IMR-90 (cell line): Measurements from ENCODE around the gene LDB2. TPM values are rescaled to one million over a fixed set of nuclear protein-coding genes. Genes with fewer than 3 reads are reported as not detected.

Source experiments
- ATAC-seq: fragments of 200-7000 bp; cut with Tn5 transposase; 2 replicates; pipeline ENCODE4 v1.9.1; 2020; ENCODE audit warnings: low read depth, mild to moderate bottlenecking, moderate library complexity
- BruUV-seq: library from RNA; stranded (reverse); fragments of 400-500 nt; replicated peaks from 2 replicates; lab custom pipeline; 2021; lab: Mats Ljungman, UMichigan
- CTCF ChIA-PET: fragments of 300-600 bp; formaldehyde crosslinking; extraction: SDS; loops from one replicate; lab custom pipeline; 2021; ENCODE audit warnings: antibody characterized with exemption; lab: Yijun Ruan, JAX
- POLR2A ChIA-PET: fragments of 300-600 bp; sonication (Branson Sonifier 250); formaldehyde crosslinking; loops from one replicate; lab custom pipeline; 2022; ENCODE audit warnings: antibody characterized with exemption; ENCODE audit not compliant: unreplicated experiment; lab: Charles Lee
- DNase-seq: peaks from one replicate; pipeline ENCODE4 v3.0.0; 2013
- H2AFZ ChIP-seq: replicated peaks from 2 replicates; pipeline ENCODE3; 2013; ENCODE audit warnings: low read length, mild to moderate bottlenecking; ENCODE audit not compliant: poor library complexity
- H2AK5ac ChIP-seq: 2 replicates; pipeline ENCODE4 v1.6.1; 2013; ENCODE audit warnings: low read depth, low read length, inconsistent platforms
- H2AK9ac ChIP-seq: replicated peaks from 2 replicates; pipeline ENCODE3; 2013; ENCODE audit warnings: mild to moderate bottlenecking, low read depth, low read length, moderate library complexity; ENCODE audit not compliant: poor library complexity
- H2BK120ac ChIP-seq: 2 replicates; pipeline ENCODE4 v1.6.1; 2013; ENCODE audit warnings: low read depth, low read length, inconsistent platforms
- H2BK15ac ChIP-seq: 3 replicates; pipeline ENCODE4 v1.6.1; 2013; ENCODE audit warnings: low read depth, low read length, inconsistent platforms
- H2BK20ac ChIP-seq: 2 replicates; pipeline ENCODE4 v1.6.1; 2013; ENCODE audit warnings: low read depth, mild to moderate bottlenecking, inconsistent platforms, low read length, moderate library complexity
- H2BK5ac ChIP-seq: 2 replicates; pipeline ENCODE4 v1.6.1; 2013; ENCODE audit warnings: mild to moderate bottlenecking, low read depth, low read length, inconsistent platforms; ENCODE audit not compliant: poor library complexity, severe bottlenecking
- H3K14ac ChIP-seq: replicated peaks from 2 replicates; pipeline ENCODE4 v1.6.1; 2013; ENCODE audit warnings: low read depth, low read length, inconsistent platforms
- H3K18ac ChIP-seq: 2 replicates; pipeline ENCODE4 v1.6.1; 2013; ENCODE audit warnings: low read depth, low read length, control low read depth
- H3K23ac ChIP-seq: 2 replicates; pipeline ENCODE4 v1.6.1; 2013; ENCODE audit warnings: low read depth, low read length, inconsistent platforms
- H3K27ac ChIP-seq: 2 replicates; pipeline ENCODE4 v1.5.1; 2013; ENCODE audit warnings: mild to moderate bottlenecking, control low read depth, low read length; ENCODE audit not compliant: insufficient read depth
- H3K27me3 ChIP-seq: 2 replicates; pipeline ENCODE4 v1.6.1; 2013; ENCODE audit warnings: low read length; ENCODE audit not compliant: control insufficient read depth, insufficient read depth
- H3K36me3 ChIP-seq: 2 replicates; pipeline ENCODE4 v1.6.1; 2013; ENCODE audit warnings: low read length, mixed read lengths; ENCODE audit not compliant: control insufficient read depth, insufficient read depth
- H3K4ac ChIP-seq: 2 replicates; pipeline ENCODE4 v1.6.1; 2013; ENCODE audit warnings: low read depth, low read length, inconsistent platforms
- H3K4me1 ChIP-seq: 2 replicates; pipeline ENCODE4 v1.6.1; 2013; ENCODE audit warnings: low read length, mixed read lengths; ENCODE audit not compliant: control insufficient read depth, insufficient read depth
- H3K4me2 ChIP-seq: 2 replicates; pipeline ENCODE4 v1.6.1; 2013; ENCODE audit warnings: low read depth, mild to moderate bottlenecking, control low read depth, low read length, moderate library complexity
- H3K4me3 ChIP-seq: 2 replicates; pipeline ENCODE4 v1.5.1; 2013; ENCODE audit warnings: low read depth, mild to moderate bottlenecking, control low read depth, low read length, moderate library complexity; ENCODE audit not compliant: insufficient read depth
- H3K56ac ChIP-seq: 2 replicates; pipeline ENCODE4 v1.6.1; 2013; ENCODE audit warnings: low read length, inconsistent platforms; ENCODE audit not compliant: insufficient read depth; ENCODE audit errors: extremely low read depth
- H3K79me1 ChIP-seq, 2 experiments: 2 replicates each; pipeline ENCODE4 v1.6.1; 2013; ENCODE audit warnings: low read length in 2 of 2, inconsistent platforms in 1 of 2, low read depth in 1 of 2
- H3K9ac ChIP-seq: 2 replicates; pipeline ENCODE4 v1.6.1; 2013; ENCODE audit warnings: low read depth, low read length, control low read depth
- H3K9me1 ChIP-seq: 2 replicates; pipeline ENCODE4 v1.6.1; 2013; ENCODE audit warnings: low read length, inconsistent platforms; ENCODE audit not compliant: insufficient read depth
- H3K9me3 ChIP-seq: 2 replicates; pipeline ENCODE4 v1.6.1; 2013; ENCODE audit warnings: low read length; ENCODE audit not compliant: control insufficient read depth, insufficient read depth
- H4K20me1 ChIP-seq: 2 replicates; pipeline ENCODE4 v1.6.1; 2013; ENCODE audit warnings: low read length, inconsistent platforms; ENCODE audit not compliant: insufficient read depth
- H4K5ac ChIP-seq: 2 replicates; pipeline ENCODE4 v1.6.1; 2013; ENCODE audit warnings: mild to moderate bottlenecking, low read depth, low read length, control low read depth
- H4K8ac ChIP-seq, 2 experiments: 2 replicates each; pipeline ENCODE4 v1.6.1; 2013; ENCODE audit warnings: low read depth in 2 of 2, low read length in 2 of 2, control low read depth in 1 of 2, inconsistent platforms in 1 of 2
- H4K91ac ChIP-seq: 2 replicates; pipeline ENCODE4 v1.6.1; 2013; ENCODE audit warnings: low read depth, low read length, inconsistent platforms; ENCODE audit not compliant: insufficient read depth
- BHLHE40 ChIP-seq: fragments of 150-350 bp; IDR thresholded peaks from 2 replicates; pipeline ENCODE4 v1.6.1; 2016; ENCODE audit warnings: mild to moderate bottlenecking, low read depth, low read length
- CEBPB ChIP-seq: IDR thresholded peaks from 2 replicates; pipeline ENCODE4 v1.6.1; 2012; ENCODE audit warnings: low read depth, low read length, improper control_type of control experiment
- CHD1 ChIP-seq: IDR thresholded peaks from 2 replicates; pipeline ENCODE4 v1.6.1; 2012; ENCODE audit warnings: low read depth, low read length, improper control_type of control experiment
- CTCF ChIP-seq: conservative IDR thresholded peaks from 2 replicates; pipeline ENCODE4 v1.5.1; 2012; ENCODE audit warnings: mild to moderate bottlenecking, low read depth, low read length, improper control_type of control experiment
- ELK1 ChIP-seq: fragments of 150-350 bp; IDR thresholded peaks from 2 replicates; pipeline ENCODE4 v1.6.1; 2016; ENCODE audit warnings: low read depth, mild to moderate bottlenecking, low read length, moderate library complexity, borderline replicate concordance
- FOS ChIP-seq: fragments of 150-350 bp; IDR thresholded peaks from 2 replicates; pipeline ENCODE4 v1.6.1; 2016; ENCODE audit warnings: low read depth, low read length
- MAFK ChIP-seq: IDR thresholded peaks from 2 replicates; pipeline ENCODE4 v1.6.1; 2012; ENCODE audit warnings: low read depth, low read length, improper control_type of control experiment
- MAZ ChIP-seq: IDR thresholded peaks from 2 replicates; pipeline ENCODE4 v1.6.1; 2012; ENCODE audit warnings: low read depth, mild to moderate bottlenecking, low read length, improper control_type of control experiment, moderate library complexity, borderline replicate concordance
- MXI1 ChIP-seq: IDR thresholded peaks from 2 replicates; pipeline ENCODE4 v1.6.1; 2012; ENCODE audit warnings: low read depth, mild to moderate bottlenecking, low read length, moderate library complexity, borderline replicate concordance
- NFE2L2 ChIP-seq: fragments of 150-350 bp; IDR thresholded peaks from 2 replicates; pipeline ENCODE4 v1.6.1; 2016; ENCODE audit warnings: low read depth, mild to moderate bottlenecking, low read length
- POLR2A ChIP-seq: IDR thresholded peaks from 2 replicates; pipeline ENCODE4 v1.6.1; 2012; ENCODE audit warnings: mild to moderate bottlenecking, low read depth, low read length
- RAD21 ChIP-seq: IDR thresholded peaks from 2 replicates; pipeline ENCODE4 v1.6.1; 2012; ENCODE audit warnings: low read length, improper control_type of control experiment
- RCOR1 ChIP-seq: IDR thresholded peaks from 2 replicates; pipeline ENCODE4 v1.6.1; 2012; ENCODE audit warnings: mild to moderate bottlenecking, low read length, improper control_type of control experiment; ENCODE audit not compliant: insufficient replicate concordance
- RFX5 ChIP-seq: IDR thresholded peaks from 2 replicates; pipeline ENCODE4 v1.8.0; 2012; ENCODE audit warnings: low read depth, mild to moderate bottlenecking, low read length, moderate library complexity
- SMC3 ChIP-seq: fragments of 150-350 bp; IDR thresholded peaks from 2 replicates; pipeline ENCODE4 v1.6.1; 2016; ENCODE audit warnings: low read depth, mild to moderate bottlenecking, antibody characterized with exemption, low read length, moderate library complexity
- USF2 ChIP-seq: fragments of 150-350 bp; IDR thresholded peaks from 2 replicates; pipeline ENCODE4 v1.6.1; 2017; ENCODE audit warnings: mild to moderate bottlenecking, antibody characterized with exemption, low read length, low read depth
- WGBS, 2 experiments: methylation state at CpG; one replicate each; pipeline versions ENCODE4 v1.1.5 to v1.1.7; 2013; ENCODE audit warnings: missing lambda C conversion rate in 2 of 2; ENCODE audit not compliant: insufficient read length in 1 of 2; ENCODE audit errors: extremely low coverage in 2 of 2; 5-methylcytosine and 5-hydroxymethylcytosine counted together
- dilution Hi-C: fragments of 300-500 bp; cut with HindIII; formaldehyde crosslinking; loops from one replicate; pipeline ENCODE4 v1.14.3; 2018; ENCODE audit warnings: low sequenced_read_pairs; ENCODE audit not compliant: unreplicated experiment
- in situ Hi-C: fragments of 300-500 bp; cut with MboI; formaldehyde crosslinking; loops from 3 replicates; pipeline ENCODE4 v1.14.3; 2019; ENCODE audit warnings: low sequenced_read_pairs, inconsistent platforms, mixed read lengths
- intact Hi-C: fragments of 100-400 bp; cut with micrococcal nuclease; formaldehyde crosslinking; loops from 2 replicates; pipeline ENCODE4 v1.10.0; 2022
- polyA plus RNA-seq, 3 experiments: library from polyadenylated mRNA; depleted of rRNA; stranded (reverse); fragments of >200 nt; gene quantifications; 2 replicates each; pipeline ENCODE4 v1.2.3, GENCODE V29; 2012; ENCODE audit warnings: low replicate concordance in 1 of 3
- total RNA-seq: library from RNA; depleted of rRNA; stranded (reverse); fragments of >200 nt; gene quantifications from 2 replicates; pipeline ENCODE4 v1.2.3, GENCODE V29; 2012

Gene LDB2
- total and polyA plus RNA-seq, 2 of the 4 experiments (the other 2 are of a cell fraction), result 67.9 to 116 TPM

GRCh38 chr4:16818005-16818404, 80.4 kb downstream of the LDB2 start:
- Histone ChIP-seq H2AK5ac (no peak overlapping the region), H3K9me3 (no peaks in the 10 kb centered on the region), H4K8ac (no peak overlapping the region), H3K23ac (no peak overlapping the region), H3K79me1 (peaks cover 0 to 3% of the 10 kb centered on the region in 2 experiments; a peak in 3 of 4 replicates), H4K5ac (no peak overlapping the region), H2BK5ac (no peak overlapping the region), H2BK15ac (no peak overlapping the region), H3K27me3 (no peaks in the 10 kb centered on the region), H2AFZ (no peak overlapping the region), H3K14ac (no peak overlapping the region), H4K91ac (no peak overlapping the region), H4K20me1 (no peaks in the 10 kb centered on the region), H2BK120ac (no peak overlapping the region), H2BK20ac (no peak overlapping the region), H3K56ac (no peak overlapping the region), H3K4me2 (no peak overlapping the region), H3K4me1 (no peaks in the 10 kb centered on the region), H3K4ac (no peak overlapping the region), H3K27ac (no peak overlapping the region), H3K18ac (no peak overlapping the region), H2AK9ac (no peak overlapping the region), H3K4me3 (no peak overlapping the region), H3K36me3 (no peaks in the 10 kb centered on the region; the same call in 1 of the 2 replicates), H3K9me1 (peaks cover 4% of the 10 kb centered on the region), H3K9ac (no peak overlapping the region)
- BruUV-seq, result no TSS peak
- in situ Hi-C loops (no loop called here), intact Hi-C loops (no loop called here), dilution Hi-C loops (no loop called here)
- no peak for DNase-seq
- TF ChIP-seq MAZ (no peak), USF2 (no peak), MAFK (no peak), RCOR1 (no peak), POLR2A (no peak), FOS (no peak), CHD1 (no peak), CTCF (no peak), CEBPB (no peak), ELK1 (no peak), MXI1 (no peak), BHLHE40 (no peak), RFX5 (no peak), SMC3 (no peak), RAD21 (no peak), NFE2L2 (no peak)
- no CpG with 5 or more reads among the region's 3 CpGs for WGBS, 2 experiments
- POLR2A ChIA-PET, result no interaction called here
- ATAC-seq, result no peak
- CTCF ChIA-PET, result no interaction called here
